HG03066 (cell line): Measurements from ENCODE around the gene FAM47C.
"Not testable (repeated sequence)": the region's sequence is repeated elsewhere in the genome, so short reads cannot be mapped to it uniquely, and the experiment has no call there.

Experiments
- ATAC-seq: cut with Tn5 transposase; IDR thresholded peaks from one replicate; pipeline ENCODE4 v1.9.1; 2021; ENCODE audit warnings: low read depth; ENCODE audit not compliant: unreplicated experiment

Gene FAM47C

DNA sequence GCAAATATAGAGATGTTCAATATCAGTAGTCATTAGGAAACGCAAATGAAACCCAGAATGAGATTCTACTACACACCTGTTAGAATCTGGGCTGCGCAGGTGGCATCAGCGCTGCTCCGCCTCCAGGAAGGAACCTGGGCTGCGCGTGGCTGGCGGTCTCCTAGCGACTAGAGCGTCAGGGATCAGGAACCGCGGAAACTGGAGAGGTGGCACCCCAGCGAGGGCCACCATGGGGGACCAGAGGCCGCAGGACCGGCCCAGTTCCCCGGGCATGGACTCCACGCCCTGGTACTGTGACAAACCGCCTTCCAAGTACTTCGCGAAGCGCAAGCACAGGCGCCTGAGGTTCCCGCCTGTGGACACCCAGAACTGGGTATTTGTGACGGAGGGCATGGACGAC is at the start of gene FAM47C:
Gene FAM47C, plus strand, starts transcription at position 185 of the 400 bp plus-strand sequence. Its CDS starts 45 bp downstream, at position 230.
- ATAC-seq: not testable (repeated sequence)

- no peak for ATAC-seq
These were observed 46.6 kb upstream of the FAM47C start for GRCh38 chrX:36961590-36961989.

DNA sequence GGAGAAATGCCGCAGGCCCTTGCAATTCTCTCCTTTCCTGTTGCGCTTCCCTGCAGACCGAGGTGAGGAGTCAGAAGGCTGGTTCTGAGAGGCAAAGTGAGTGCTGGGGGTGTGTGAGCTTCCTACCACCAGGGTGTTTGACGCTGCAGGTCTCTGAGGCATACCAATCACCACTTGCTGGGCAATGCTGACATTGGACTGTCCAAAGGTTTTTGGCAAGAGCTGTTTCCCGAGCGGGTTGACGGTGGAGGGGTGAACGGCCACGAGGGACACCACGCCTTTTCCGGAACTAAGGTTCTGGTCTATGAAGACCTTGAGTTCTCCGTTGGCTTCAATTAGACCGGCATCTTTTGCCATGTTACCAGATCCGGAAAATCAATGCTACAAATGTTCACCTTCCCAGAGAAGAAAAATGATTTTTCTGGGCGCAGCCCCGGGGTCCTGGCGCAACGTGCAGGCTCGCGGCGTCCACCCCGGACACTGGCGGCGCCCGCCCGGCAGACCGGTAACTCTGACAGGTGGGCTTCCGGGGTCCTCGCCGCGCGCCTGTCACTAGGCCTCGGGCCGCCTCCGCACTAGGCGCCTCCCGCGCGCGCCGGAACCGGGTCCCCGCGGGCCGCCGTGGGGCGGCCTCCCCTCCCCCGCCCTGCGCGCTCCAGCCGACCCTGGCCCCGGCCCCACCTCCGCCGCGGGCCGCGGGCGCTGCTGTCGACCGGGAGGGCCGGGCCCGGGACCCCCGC is 44.9 kb upstream of the FAM47C start:
- ATAC-seq: no peak

GRCh38 chrX:36963852-36964251 is 44.3 kb upstream of the FAM47C start:
- ATAC-seq: no peak

GRCh38 chrX:36973575-36973974 is 34.6 kb upstream of the FAM47C start:
- no peak for ATAC-seq

DNA sequence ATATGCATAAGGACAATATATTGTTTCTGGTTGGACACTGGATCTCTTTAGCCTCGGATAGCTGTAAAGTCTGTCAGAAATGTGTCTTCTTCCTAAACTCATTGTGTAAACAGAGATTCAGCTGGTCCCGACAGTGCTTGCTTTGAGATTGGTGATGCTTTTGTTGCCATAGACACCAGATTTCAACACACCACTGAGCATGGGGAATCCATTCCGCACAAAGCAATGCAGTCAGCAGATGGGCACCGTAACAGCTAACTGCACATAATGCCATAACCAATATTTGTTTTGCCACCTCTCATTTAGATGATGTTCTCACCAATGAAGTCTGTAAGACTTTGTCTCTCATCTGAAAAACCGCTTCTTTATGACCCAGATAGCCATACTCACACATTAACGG is 33.3 kb upstream of the FAM47C start:
- no peak for ATAC-seq

- no peak for ATAC-seq
These were observed 29.3 kb upstream of the FAM47C start for GRCh38 chrX:36978886-36979285.

DNA sequence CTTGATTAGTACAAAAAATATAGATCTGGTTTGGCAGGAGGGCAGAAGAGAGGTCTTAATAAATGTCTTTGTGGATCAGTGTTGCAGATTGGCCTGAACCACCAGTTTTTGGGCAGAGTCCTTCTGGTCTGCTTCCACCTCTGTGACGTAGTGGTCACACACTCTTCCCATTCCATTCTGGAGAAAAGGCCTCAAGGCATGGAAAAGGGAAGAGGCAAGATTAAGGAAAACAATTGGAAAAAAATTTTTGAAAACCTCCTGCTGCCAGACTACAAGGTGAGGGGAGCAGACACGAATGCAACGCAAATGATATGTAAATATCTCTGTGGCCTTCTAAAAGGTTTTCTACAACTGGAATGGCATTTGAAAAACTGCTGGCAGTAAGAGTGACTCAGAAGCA is 24.3 kb upstream of the FAM47C start:
- no peak for ATAC-seq

GRCh38 chrX:36985416-36986209 is 22.6 kb upstream of the FAM47C start:
- not testable (repeated sequence) for ATAC-seq

- ATAC-seq: no peak
These were observed 21.9 kb upstream of the FAM47C start for GRCh38 chrX:36986231-36986630.

GRCh38 chrX:36987212-36987611 is 21.0 kb upstream of the FAM47C start:
- not testable (repeated sequence) for ATAC-seq

GRCh38 chrX:37000140-37000539 is 8.0 kb upstream of the FAM47C start:
- no peak for ATAC-seq

GRCh38 chrX:37010496-37010895 is 2.3 kb downstream of the FAM47C start:
- no peak for ATAC-seq

DNA sequence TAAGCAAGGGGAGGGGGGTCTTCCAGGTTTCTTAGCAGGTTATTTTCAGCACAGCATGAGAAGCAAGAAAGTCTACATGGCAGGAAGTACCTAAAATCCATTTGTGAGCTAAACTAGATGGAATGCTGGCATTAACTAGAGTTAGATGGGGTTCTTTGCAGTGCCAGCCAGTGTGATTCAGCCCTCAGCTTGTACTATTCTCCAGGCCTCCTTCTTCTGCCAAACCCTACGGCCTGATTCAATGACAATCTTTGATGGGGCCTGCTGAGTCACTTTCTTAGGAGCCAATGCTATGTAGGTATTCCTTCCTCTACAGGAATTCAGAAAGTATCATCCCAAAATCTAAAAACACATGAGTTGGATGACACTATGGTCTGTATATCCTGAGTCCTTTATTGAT is 26.1 kb downstream of the FAM47C start:
- not testable (repeated sequence) for ATAC-seq

DNA sequence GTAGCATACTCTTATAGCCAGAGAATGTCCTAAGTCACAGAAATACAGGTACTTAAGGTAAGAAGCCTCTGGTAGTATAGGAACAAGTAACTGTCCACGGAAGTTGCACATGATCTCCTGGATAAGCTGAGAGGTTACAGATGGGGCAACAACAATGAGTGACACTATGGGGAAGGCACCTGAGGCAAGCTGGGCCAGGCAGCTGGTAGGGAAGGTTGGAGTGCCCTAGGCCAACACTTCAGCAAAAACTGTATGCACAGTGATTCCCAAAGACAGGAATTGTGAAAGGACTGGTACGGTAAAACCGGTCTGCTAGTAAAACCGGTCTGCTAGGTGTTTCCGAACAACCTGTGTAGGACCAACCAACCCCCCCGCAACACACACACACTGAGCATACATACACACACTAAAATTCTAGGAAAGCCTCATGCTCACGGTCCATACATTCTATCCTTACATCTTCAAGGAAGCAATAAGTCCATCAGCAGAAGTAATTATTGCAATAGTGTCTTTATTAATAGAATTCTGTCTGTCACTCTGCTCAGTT is 28.6 kb downstream of the FAM47C start:
- not testable (repeated sequence) for ATAC-seq

GRCh38 chrX:37038814-37039213 is 30.6 kb downstream of the FAM47C start:
- not testable (repeated sequence) for ATAC-seq

DNA sequence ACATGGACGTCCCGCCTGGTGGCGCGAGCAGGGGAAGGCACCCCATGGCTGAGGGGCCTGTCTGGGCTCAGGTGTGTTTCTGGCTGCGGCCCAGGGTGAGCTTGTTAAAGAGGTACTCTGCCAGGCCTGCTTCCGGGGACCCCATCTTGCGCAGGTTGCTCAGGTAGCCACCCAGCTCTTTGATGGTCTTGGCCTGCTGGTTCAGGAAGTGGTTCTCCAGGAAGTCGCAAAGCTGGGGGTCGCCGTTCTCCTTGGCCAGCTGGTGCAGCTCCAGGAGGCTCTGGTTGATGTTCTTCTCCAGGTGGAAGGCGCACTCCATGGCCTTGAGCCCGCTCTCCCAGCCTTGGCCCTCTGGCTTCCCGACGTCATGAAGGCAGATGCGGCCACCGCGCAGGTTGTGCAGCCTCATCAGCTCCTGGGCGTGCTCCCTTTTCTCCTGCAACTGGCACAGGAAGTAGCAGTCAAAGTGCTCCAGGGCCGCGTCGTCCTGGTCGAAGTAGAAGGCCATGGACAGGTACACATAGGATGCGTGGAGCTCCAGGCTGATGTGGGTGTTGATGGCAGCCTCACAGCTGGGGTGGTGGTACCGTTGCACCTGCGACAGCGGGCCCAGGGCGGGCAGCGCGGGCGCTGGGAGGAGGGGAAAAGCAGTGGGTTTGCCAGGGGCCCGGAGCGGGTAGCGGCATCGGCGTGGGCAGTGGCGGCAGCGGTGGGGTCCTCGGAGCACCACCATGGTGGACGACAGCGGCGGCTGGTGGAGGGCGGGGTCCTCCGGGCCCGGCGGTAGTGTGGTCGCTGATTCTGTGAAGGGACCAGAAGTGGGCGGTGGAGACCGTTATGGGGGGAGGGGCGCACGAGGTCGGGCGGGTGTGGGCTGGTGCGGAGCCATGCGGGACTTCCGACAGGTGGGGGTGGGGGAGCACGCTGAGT is 35.1 kb downstream of the FAM47C start:
- not testable (repeated sequence) for ATAC-seq

GRCh38 chrX:37047776-37048175 is 39.6 kb downstream of the FAM47C start:
- ATAC-seq: no peak

DNA sequence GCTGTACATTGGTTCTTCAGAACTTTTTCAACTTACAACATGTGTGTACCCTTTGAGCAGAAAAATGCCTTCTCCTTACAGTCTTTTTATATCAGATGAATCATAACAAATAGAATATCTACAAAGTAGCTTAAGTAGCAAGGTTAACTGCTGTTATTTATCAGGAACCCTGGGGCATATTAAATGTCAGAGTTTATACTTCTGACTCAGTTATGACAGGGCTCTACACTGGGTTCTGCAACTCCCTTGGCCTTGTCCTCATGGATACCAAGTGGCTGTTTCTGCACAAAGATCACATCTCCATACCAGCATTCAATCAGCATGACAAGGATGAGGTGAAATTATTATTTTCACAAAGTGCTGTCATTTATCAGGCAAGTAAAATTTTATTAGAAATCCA is 49.4 kb downstream of the FAM47C start:
- not testable (repeated sequence) for ATAC-seq

DNA sequence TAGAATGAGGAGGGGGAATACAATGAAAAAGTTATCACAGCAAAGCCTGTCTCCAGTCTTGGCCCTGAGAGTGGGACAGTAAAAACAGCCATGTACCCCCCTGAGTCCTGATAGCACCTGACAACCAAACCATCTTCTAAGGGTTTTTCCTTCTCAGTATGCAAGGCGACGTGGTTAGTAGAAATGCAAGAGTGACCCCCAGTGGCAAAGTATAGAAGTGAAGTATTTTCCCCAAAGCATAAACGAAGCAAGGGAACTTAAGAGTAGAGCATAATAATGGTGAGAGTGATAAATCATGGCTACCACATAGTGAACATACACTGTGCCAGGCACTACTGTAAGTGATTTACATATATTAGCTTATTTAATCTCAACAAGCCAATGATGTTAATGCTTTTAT is 52.8 kb downstream of the FAM47C start:
- no peak for ATAC-seq
